ENCODE results near the gene SIRT2.
"Not testable (repeated sequence)": the region's sequence is repeated elsewhere in the genome, so short reads cannot be mapped to it uniquely, and the experiment has no call there.

SIRT2 gene

GRCh38 chr19:38898788-38899446 lies 501 bp downstream of the SIRT2 start:
- DNase-seq (ENCODE audit: low read depth in 2 of 2, low spot score in 1 of 2), result no peak

- DNase-seq (ENCODE audit: low read depth in 2 of 2, low spot score in 1 of 2), result no peak
Observed at GRCh38 chr19:38894968-38895367, 4.5 kb downstream of the SIRT2 start.

GRCh38 chr19:38893341-38893771 lies 6.1 kb downstream of the SIRT2 start:
- DNase-seq (ENCODE audit: low read depth in 2 of 2, low spot score in 1 of 2), result no peak

GRCh38 chr19:38892841-38893240 lies 6.6 kb downstream of the SIRT2 start:
- no peak for DNase-seq (ENCODE audit: low read depth in 2 of 2, low spot score in 1 of 2)

GRCh38 chr19:38891771-38892170 lies 7.6 kb downstream of the SIRT2 start:
- no peak for DNase-seq (ENCODE audit: low read depth in 2 of 2, low spot score in 1 of 2)

GRCh38 chr19:38890686-38891085 lies 8.7 kb downstream of the SIRT2 start:
- DNase-seq (ENCODE audit: low read depth in 2 of 2, low spot score in 1 of 2), result no peak

GRCh38 chr19:38889803-38890202 lies 9.6 kb downstream of the SIRT2 start:
- DNase-seq (ENCODE audit: low read depth in 2 of 2, low spot score in 1 of 2), result no peak

GRCh38 chr19:38888876-38889275 lies 10.5 kb downstream of the SIRT2 start:
- DNase-seq (ENCODE audit: low read depth in 2 of 2, low spot score in 1 of 2), result no peak

GRCh38 chr19:38884691-38885090 lies 14.7 kb downstream of the SIRT2 start:
- DNase-seq (ENCODE audit: low read depth in 2 of 2, low spot score in 1 of 2), result not testable (repeated sequence)

GRCh38 chr19:38883286-38883685 lies 16.1 kb downstream of the SIRT2 start:
- no peak for DNase-seq (ENCODE audit: low read depth in 2 of 2, low spot score in 1 of 2)

- no peak for DNase-seq (ENCODE audit: low read depth in 2 of 2, low spot score in 1 of 2)
Observed at GRCh38 chr19:38880882-38881609, 18.4 kb downstream of the SIRT2 start.

- DNase-seq (ENCODE audit: low read depth in 2 of 2, low spot score in 1 of 2), result no peak
Observed at GRCh38 chr19:38880076-38880881, 19.1 kb downstream of the SIRT2 start.

- no peak for DNase-seq (ENCODE audit: low read depth in 2 of 2, low spot score in 1 of 2)
Observed at GRCh38 chr19:38879400-38879751, 20.0 kb downstream of the SIRT2 start.

- no peak for DNase-seq (ENCODE audit: low read depth in 2 of 2, low spot score in 1 of 2)
Observed at GRCh38 chr19:38878575-38879399, 20.6 kb downstream of the SIRT2 start.

- peak; percentile 44 to 46 for DNase-seq (ENCODE audit: low read depth in 2 of 2, low spot score in 1 of 2)
Observed at GRCh38 chr19:38877781-38878574, 21.4 kb downstream of the SIRT2 start, which contains the start of gene RINL. Gene RINL (minus strand): TSS chr19:38878275. CDS start chr19:38876742, 1,533 bp downstream.

GRCh38 chr19:38875656-38876395 lies 23.6 kb downstream of the SIRT2 start:
- no peak for DNase-seq (ENCODE audit: low read depth in 2 of 2, low spot score in 1 of 2)

- not testable (repeated sequence) for DNase-seq (ENCODE audit: low read depth in 2 of 2, low spot score in 1 of 2)
Observed at GRCh38 chr19:38873400-38873799, 26.0 kb downstream of the SIRT2 start.

GRCh38 chr19:38870612-38871011 lies 28.8 kb downstream of the SIRT2 start:
- DNase-seq (ENCODE audit: low read depth in 2 of 2, low spot score in 1 of 2), result no peak

GRCh38 chr19:38869836-38870607 lies 29.4 kb downstream of the SIRT2 start:
- peak; percentile 79 to 85 for DNase-seq (ENCODE audit: low read depth in 2 of 2, low spot score in 1 of 2)
